Sigmoid colon (tissue), 7 donors: ENCODE measurements around the gene PTPA. TPM values are rescaled to one million over a fixed set of nuclear protein-coding genes. Genes with fewer than 3 reads are reported as not detected.

Experiments
- DNase-seq: peaks from one replicate; pipeline ENCODE4 v3.0.0-alpha.2; 2019
- H3K27ac ChIP-seq, 4 donors: fragments of 200-600 bp; sonication (generic); one replicate each; pipeline ENCODE4 v1.5.1; 2016 to 2019; ENCODE audit warnings: mild to moderate bottlenecking in 1 of 4
- H3K27me3 ChIP-seq, 3 donors: fragments of 200-600 bp; sonication (generic); one replicate each; pipeline ENCODE4 v1.5.1; 2019; ENCODE audit warnings: mild to moderate bottlenecking in 1 of 3
- H3K36me3 ChIP-seq, 4 donors: fragments of 200-600 bp; sonication (generic); one replicate each; pipeline ENCODE4 v1.5.1; 2016 to 2019
- H3K4me1 ChIP-seq, 4 donors: fragments of 200-600 bp; sonication (generic); one replicate each; pipeline ENCODE4 v1.5.1; 2017 to 2019
- H3K4me3 ChIP-seq, 4 donors: fragments of 200-600 bp; sonication (generic); one replicate each; pipeline ENCODE4 v1.5.1; 2017 to 2019; ENCODE audit warnings: mild to moderate bottlenecking in 2 of 4, moderate library complexity in 1 of 4
- H3K9me3 ChIP-seq, 4 donors: fragments of 200-600 bp in 3 of 4; sonication (generic) in 3 of 4; one replicate each; pipeline versions ENCODE4 v1.5.1 to v1.6.1; 2013 to 2019
- CTCF ChIP-seq, 4 experiments: fragments of 450-650 bp in 3 of 4; fragments of 200-600 bp in 1 of 4; IDR thresholded peaks; one replicate each; pipeline ENCODE4 v1.5.1; 2016 to 2019; ENCODE audit warnings: antibody characterized with exemption in 4 of 4, mild to moderate bottlenecking in 3 of 4, moderate library complexity in 2 of 4
- EP300 ChIP-seq, 4 donors: sonication (generic); formaldehyde crosslinking; IDR thresholded peaks; one replicate each; pipeline ENCODE4 v1.6.1; 2017; ENCODE audit warnings: antibody characterized with exemption in 4 of 4
- POLR2A ChIP-seq, 2 donors: fragments of 450-650 bp; IDR thresholded peaks; one replicate each; pipeline ENCODE4 v1.6.1; 2016; ENCODE audit warnings: antibody characterized with exemption in 2 of 2, mild to moderate bottlenecking in 2 of 2, moderate library complexity in 2 of 2
- POLR2AphosphoS5 ChIP-seq, 4 donors: sonication (generic); formaldehyde crosslinking; IDR thresholded peaks; one replicate each; pipeline ENCODE4 v1.6.1; 2017; ENCODE audit warnings: antibody characterized with exemption in 4 of 4
- WGBS, 2 donors: extraction: QIAGEN DNeasy Blood & Tissue Kit; methylation state at CpG; one replicate each; pipeline ENCODE4 v1.1.7; 2013; 5-methylcytosine and 5-hydroxymethylcytosine counted together
- intact Hi-C: fragments of 100-400 bp; cut with DNase I; formaldehyde crosslinking; loops from one replicate; pipeline ENCODE4 v1.15.1; 2023
- polyA plus RNA-seq, 3 donors: library from polyadenylated mRNA; stranded (reverse); fragments of 200-250 nt; gene quantifications; one replicate each; pipeline ENCODE4 v1.2.3, GENCODE V29; 2013
- total RNA-seq, 4 donors: library from RNA; depleted of rRNA; stranded (reverse); fragments of >200 nt; gene quantifications; one replicate each; pipeline ENCODE4 v1.1.0, GENCODE V29; 2016
- donor health status: healthy with polysubstance abuse.
- donor health status: Bipolar disorder and iron deficiency.
- donor health status: healthy.

Gene PTPA
- total and polyA plus RNA-seq, 7 donors: 50.2 to 141 (median 78.5) TPM

- peaks cover 0 to 40% (median 14%) of the 10 kb centered on the region in 4 donors for H3K36me3 ChIP-seq
- H3K9me3 ChIP-seq: no peaks in the 10 kb centered on the region
- TF ChIP-seq CTCF (IDR thresholded peaks at IDR 0.05) (no peak), POLR2A (IDR thresholded peaks at IDR 0.05) (no peak), POLR2AphosphoS5 (IDR thresholded peaks at IDR 0.05) (no peak), EP300 (IDR thresholded peaks at IDR 0.05) (no peak)
- intact Hi-C loops: no loop called here
- WGBS, 2 donors: 94% methylated on average over 13 of the region's 13 CpGs
- H3K27ac ChIP-seq: no peak overlapping the region
- no peak for DNase-seq
- H3K4me3 ChIP-seq: no peak overlapping the region
- no peaks in the 10 kb centered on the region for H3K27me3 ChIP-seq
- peaks cover 0 to 31% (median 28%) of the 10 kb centered on the region in 4 donors for H3K4me1 ChIP-seq
Measured at GRCh38 chr9:129107651-129108050, 3.6 kb upstream of the PTPA start.

- H3K27ac ChIP-seq: peak overlapping the region in 1 of 4 donors; percentile 97
- intact Hi-C loops: no loop called here
- WGBS, 2 donors: 62 to 84% methylated on average over 13 of the region's 13 CpGs
Measured at GRCh38 chr9:129108083-129108804, 3.0 kb upstream of the PTPA start.

GRCh38 chr9:129108805-129109536, 2.2 kb upstream of the PTPA start:
- peaks cover 0 to 35% (median 14%) of the 10 kb centered on the region in 4 donors for H3K36me3 ChIP-seq

More at GRCh38 chr9:129108083-129108804, 3.0 kb upstream of the PTPA start:
- TF ChIP-seq CTCF (IDR thresholded peaks at IDR 0.05) (no peak), POLR2AphosphoS5 (IDR thresholded peaks at IDR 0.05) (no peak), EP300 (IDR thresholded peaks at IDR 0.05) (no peak), POLR2A (IDR thresholded peaks at IDR 0.05) (no peak)
- no peaks in the 10 kb centered on the region for H3K27me3 ChIP-seq
- no peaks in the 10 kb centered on the region for H3K9me3 ChIP-seq
- H3K36me3 ChIP-seq: peaks cover 0 to 39% (median 14%) of the 10 kb centered on the region in 4 donors
- no peak for DNase-seq
- peaks cover 0 to 36% (median 32%) of the 10 kb centered on the region in 4 donors for H3K4me1 ChIP-seq
- no peak overlapping the region for H3K4me3 ChIP-seq

GRCh38 chr9:129109537-129109903, 1.7 kb upstream of the PTPA start:
- no peaks in the 10 kb centered on the region for H3K9me3 ChIP-seq
- WGBS, 2 donors: 21 to 78% methylated on average over 7 of the region's 7 CpGs
- DNase-seq: peak; percentile 86
- peak overlapping the region; percentile 92 to 97 (median 94) for H3K27ac ChIP-seq
- no peaks in the 10 kb centered on the region for H3K27me3 ChIP-seq
- H3K4me3 ChIP-seq: peak overlapping the region; percentile 73 to 95 (median 86)
- peaks cover 0 to 37% (median 33%) of the 10 kb centered on the region in 4 donors for H3K4me1 ChIP-seq
- intact Hi-C loops: no loop called here
- TF ChIP-seq EP300 (IDR thresholded peaks at IDR 0.05) (no peak), CTCF (IDR thresholded peaks at IDR 0.05) (no peak), POLR2AphosphoS5 (IDR thresholded peaks at IDR 0.05) (no peak), POLR2A (IDR thresholded peaks at IDR 0.05) (no peak)
- H3K36me3 ChIP-seq: peaks cover 0 to 33% (median 14%) of the 10 kb centered on the region in 4 donors

More at GRCh38 chr9:129108805-129109536, 2.2 kb upstream of the PTPA start:
- Histone ChIP-seq H3K4me3 (peak overlapping the region in 2 of 4 donors; percentile 73 to 95), H3K9me3 (no peaks in the 10 kb centered on the region), H3K27ac (peak overlapping the region; percentile 92 to 97 (median 94)), H3K27me3 (no peaks in the 10 kb centered on the region), H3K4me1 (peaks cover 0 to 37% (median 33%) of the 10 kb centered on the region in 4 donors)
- 22 to 67% methylated on average over 10 of the region's 10 CpGs for WGBS, 2 donors
- intact Hi-C loops: no loop called here
- TF ChIP-seq EP300 (IDR thresholded peaks at IDR 0.05) (no peak), POLR2AphosphoS5 (IDR thresholded peaks at IDR 0.05) (peak in 1 of 4 donors; percentile 19), POLR2A (IDR thresholded peaks at IDR 0.05) (no peak), CTCF (IDR thresholded peaks at IDR 0.05) (no peak)
- DNase-seq: no peak
